Measurements from ENCODE around the gene C1GALT1C1. TPM values are rescaled to one million over a fixed set of nuclear protein-coding genes. Genes with fewer than 3 reads are reported as not detected.

Gene C1GALT1C1
- total RNA-seq, 5 donors from 2014 or later (not counting 1 experiment from before 2014, with no cell fraction given), result 6.6 to 18.5 (median 14.8) TPM

DNA sequence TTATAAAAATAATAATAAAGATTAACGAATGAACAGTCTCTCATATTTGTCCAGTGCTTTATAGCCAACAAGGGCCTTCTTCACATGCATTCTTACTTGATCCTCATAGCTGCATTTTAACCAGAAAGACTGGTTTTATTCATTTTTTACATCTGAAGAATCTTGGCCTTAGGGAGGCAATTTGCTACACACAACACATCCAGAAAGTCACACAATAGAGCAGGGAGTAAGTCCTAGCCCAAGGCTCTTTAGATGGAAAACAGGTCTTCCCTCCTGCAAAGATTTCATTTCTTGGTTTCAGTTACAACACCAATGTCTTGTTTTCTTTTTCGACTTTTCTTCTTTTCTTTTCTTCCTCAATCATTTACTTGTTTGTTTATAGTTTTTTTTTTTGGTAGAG is 13.0 kb upstream of the C1GALT1C1 start:
- Histone ChIP-seq H3K27me3 (replicated peaks in 1 of 2; ENCODE audit: control insufficient read depth in 2 of 2, extremely low read depth in 1 of 2, insufficient read depth in 2 of 2, low read length in 1 of 2) (no peaks in the 10 kb centered on the region), H3K9me3 (no peaks in the 10 kb centered on the region), H3K4me3 (ENCODE audit: control insufficient read depth in 1 of 2, extremely low read depth in 1 of 2, low read length in 1 of 2) (no peak overlapping the region), H3K36me3 (ENCODE audit: control insufficient read depth in 2 of 2, extremely low read depth in 1 of 2, insufficient read depth in 1 of 2, low read length in 1 of 2) (no peaks in the 10 kb centered on the region), H3K27ac (ENCODE audit: low read length) (no peak overlapping the region), H3K4me1 (ENCODE audit: control insufficient read depth in 1 of 2, extremely low read depth in 1 of 2, insufficient read depth in 2 of 2, low read length in 2 of 2) (no peaks in the 10 kb centered on the region)
- H3K4me1 Mint-ChIP-seq, result no peaks in the 10 kb centered on the region
- no CpG with 5 or more reads among the region's 2 CpGs for WGBS (ENCODE audit: insufficient coverage)
- H3K36me3 Mint-ChIP-seq, result no peaks in the 10 kb centered on the region
- ChIA-PET POLR2A (no interaction called here), CTCF (no interaction called here)
- ATAC-seq (replicated peaks in 1 of 4), result no peak
- no peak for DNase-seq
- no peak overlapping the region for H3K27ac Mint-ChIP-seq
- H3K4me3 Mint-ChIP-seq, result no peak overlapping the region
- H3K9me3 Mint-ChIP-seq, result no peaks in the 10 kb centered on the region
- peaks cover 0 to 12% of the 10 kb centered on the region in 2 donors for H3K27me3 Mint-ChIP-seq

DNA sequence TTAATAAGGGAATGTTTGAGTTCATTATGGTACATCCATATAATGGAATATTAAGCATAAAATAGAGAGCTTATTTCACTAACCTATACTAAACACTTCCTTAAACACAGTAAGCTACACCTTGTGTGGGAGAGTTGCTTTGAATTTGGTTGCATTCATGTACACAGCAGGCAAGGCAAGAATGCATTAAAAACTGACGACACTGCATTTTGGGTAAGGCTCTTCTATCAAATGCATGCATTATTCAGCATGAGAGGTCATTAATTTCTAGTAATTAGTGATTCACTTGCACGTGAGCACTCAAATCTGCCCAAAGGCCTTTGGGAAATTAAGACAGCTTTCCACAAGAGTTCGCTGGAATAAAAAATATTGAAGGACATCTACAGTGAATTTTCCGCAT is 8.8 kb upstream of the C1GALT1C1 start:
- H3K27me3 Mint-ChIP-seq, result peaks cover 0 to 6% of the 10 kb centered on the region in 2 donors
- DNase-seq, result no peak
- no peak overlapping the region for H3K4me3 Mint-ChIP-seq
- Histone ChIP-seq H3K4me3 (ENCODE audit: control insufficient read depth in 1 of 2, extremely low read depth in 1 of 2, low read length in 1 of 2) (no peak overlapping the region), H3K4me1 (ENCODE audit: control insufficient read depth in 1 of 2, extremely low read depth in 1 of 2, insufficient read depth in 2 of 2, low read length in 2 of 2) (no peaks in the 10 kb centered on the region), H3K36me3 (ENCODE audit: control insufficient read depth in 2 of 2, extremely low read depth in 1 of 2, insufficient read depth in 1 of 2, low read length in 1 of 2) (no peaks in the 10 kb centered on the region), H3K27ac (ENCODE audit: low read length) (no peak overlapping the region), H3K9me3 (no peaks in the 10 kb centered on the region), H3K27me3 (replicated peaks in 1 of 2; ENCODE audit: control insufficient read depth in 2 of 2, extremely low read depth in 1 of 2, insufficient read depth in 2 of 2, low read length in 1 of 2) (no peaks in the 10 kb centered on the region)
- H3K36me3 Mint-ChIP-seq, result no peaks in the 10 kb centered on the region
- H3K4me1 Mint-ChIP-seq, result no peaks in the 10 kb centered on the region
- CTCF ChIA-PET, result interaction anchor here in 1 of 2 donors (0.5 kb wide), 1 partner anchor 54 kb away, joined by 5 read pairs; no protein-coding TSS in a partner anchor
- H3K27ac Mint-ChIP-seq, result no peak overlapping the region
- ATAC-seq (replicated peaks in 1 of 4), result no peak
- POLR2A ChIA-PET, result no interaction called here
- no peaks in the 10 kb centered on the region for H3K9me3 Mint-ChIP-seq
- no CpG with 5 or more reads among the region's 4 CpGs for WGBS (ENCODE audit: insufficient coverage)

DNA sequence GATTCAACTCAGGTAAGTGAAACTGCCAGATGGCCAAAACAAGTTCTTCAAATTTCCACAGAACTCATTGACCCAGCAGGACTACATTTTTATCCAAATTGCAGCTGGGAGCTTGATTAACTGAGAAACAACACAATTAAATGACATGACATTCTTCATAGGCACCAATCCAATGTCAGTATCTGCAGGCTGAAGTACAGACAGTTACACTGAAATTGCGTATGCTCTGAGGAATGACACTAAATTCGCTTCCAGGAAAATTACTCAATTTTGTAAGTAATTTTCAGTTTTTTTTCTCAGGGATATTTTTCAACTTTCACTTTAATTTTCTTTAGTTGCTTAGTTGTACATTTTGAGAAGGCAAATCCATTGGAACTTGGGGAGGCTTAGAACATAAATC is 4.5 kb downstream of the C1GALT1C1 start:
- H3K9me3 ChIP-seq, result no peaks in the 10 kb centered on the region
- no peak for DNase-seq
- no peaks in the 10 kb centered on the region for H3K9me3 Mint-ChIP-seq
- peaks cover 21 to 30% (median 25%) of the 10 kb centered on the region in 3 donors for H3K4me1 Mint-ChIP-seq
- ATAC-seq (replicated peaks in 1 of 4), result no peak
- no CpG with 5 or more reads among the region's 2 CpGs for WGBS (ENCODE audit: insufficient coverage)
- no peak overlapping the region for H3K27ac Mint-ChIP-seq
- ChIA-PET POLR2A (no interaction called here), CTCF (no interaction called here)
- no peak overlapping the region for H3K4me3 Mint-ChIP-seq
- no peak overlapping the region for H3K27ac ChIP-seq (ENCODE audit: low read length)
- H3K27me3 Mint-ChIP-seq, result no peaks in the 10 kb centered on the region
- H3K36me3 Mint-ChIP-seq, result peaks cover 7% of the 10 kb centered on the region
- H3K36me3 ChIP-seq (ENCODE audit: control insufficient read depth in 2 of 2, extremely low read depth in 1 of 2, insufficient read depth in 1 of 2, low read length in 1 of 2), result peaks cover 0 to 7% of the 10 kb centered on the region in 2 donors
- H3K4me3 ChIP-seq (ENCODE audit: control insufficient read depth in 1 of 2, extremely low read depth in 1 of 2, low read length in 1 of 2), result no peak overlapping the region
- H3K27me3 ChIP-seq (replicated peaks in 1 of 2; ENCODE audit: control insufficient read depth in 2 of 2, extremely low read depth in 1 of 2, insufficient read depth in 2 of 2, low read length in 1 of 2), result no peaks in the 10 kb centered on the region
- peaks cover 4 to 11% of the 10 kb centered on the region in 2 experiments for H3K4me1 ChIP-seq (ENCODE audit: control insufficient read depth in 1 of 2, extremely low read depth in 1 of 2, insufficient read depth in 2 of 2, low read length in 2 of 2)

DNA sequence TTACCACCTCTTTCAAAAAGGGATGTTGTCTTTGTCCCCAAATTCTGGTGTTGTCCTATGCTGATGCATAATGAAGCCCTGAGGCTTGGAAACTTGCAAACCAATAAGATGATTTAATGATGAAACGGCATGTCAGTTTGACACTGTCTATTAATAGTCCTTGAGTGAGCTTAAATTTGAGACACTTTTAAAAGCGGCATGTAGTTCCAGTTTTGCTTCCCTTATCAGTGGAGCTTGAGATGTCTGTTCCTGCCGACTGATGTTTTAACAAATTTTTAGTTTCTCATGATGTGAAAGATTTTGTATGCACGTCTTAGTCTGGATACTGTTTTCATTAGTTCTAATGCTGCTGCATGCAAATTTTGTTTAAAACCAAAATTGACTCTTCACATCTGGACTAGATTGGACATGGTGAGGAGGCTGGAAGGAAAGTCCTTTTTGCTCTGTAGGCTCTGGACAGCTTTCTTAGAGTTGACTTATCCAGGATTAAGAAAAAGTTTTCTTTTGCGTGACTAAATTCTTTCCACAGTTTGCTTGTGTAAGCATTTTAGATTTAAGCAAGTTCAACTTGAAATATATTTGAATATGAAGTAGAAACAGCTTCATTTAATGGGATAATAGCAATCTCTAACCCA is 11.7 kb downstream of the C1GALT1C1 start:
- DNase-seq (no peak), ATAC-seq (replicated peaks in 1 of 4) (no peak)
- peaks cover 0 to 13% of the 10 kb centered on the region in 2 donors for H3K36me3 ChIP-seq (ENCODE audit: control insufficient read depth in 2 of 2, extremely low read depth in 1 of 2, insufficient read depth in 1 of 2, low read length in 1 of 2)
- no peaks in the 10 kb centered on the region for H3K4me1 ChIP-seq (ENCODE audit: control insufficient read depth in 1 of 2, extremely low read depth in 1 of 2, insufficient read depth in 2 of 2, low read length in 2 of 2)
- POLR2A ChIA-PET, result no interaction called here
- CTCF ChIA-PET, result no interaction called here
- no peaks in the 10 kb centered on the region for H3K27me3 ChIP-seq (replicated peaks in 1 of 2; ENCODE audit: control insufficient read depth in 2 of 2, extremely low read depth in 1 of 2, insufficient read depth in 2 of 2, low read length in 1 of 2)
- Mint-ChIP-seq H3K4me3 (no peak overlapping the region), H3K4me1 (peaks cover 0 to 1% (median under 1%) of the 10 kb centered on the region in 3 donors), H3K9me3 (no peaks in the 10 kb centered on the region), H3K27ac (no peak overlapping the region), H3K27me3 (no peaks in the 10 kb centered on the region), H3K36me3 (peaks cover 15% of the 10 kb centered on the region)
- WGBS (ENCODE audit: insufficient coverage), result 82% methylated on average over 2 of the region's 5 CpGs
- H3K9me3 ChIP-seq, result no peaks in the 10 kb centered on the region
- H3K27ac ChIP-seq (ENCODE audit: low read length), result no peak overlapping the region
- H3K4me3 ChIP-seq (ENCODE audit: control insufficient read depth in 1 of 2, extremely low read depth in 1 of 2, low read length in 1 of 2), result no peak overlapping the region

DNA sequence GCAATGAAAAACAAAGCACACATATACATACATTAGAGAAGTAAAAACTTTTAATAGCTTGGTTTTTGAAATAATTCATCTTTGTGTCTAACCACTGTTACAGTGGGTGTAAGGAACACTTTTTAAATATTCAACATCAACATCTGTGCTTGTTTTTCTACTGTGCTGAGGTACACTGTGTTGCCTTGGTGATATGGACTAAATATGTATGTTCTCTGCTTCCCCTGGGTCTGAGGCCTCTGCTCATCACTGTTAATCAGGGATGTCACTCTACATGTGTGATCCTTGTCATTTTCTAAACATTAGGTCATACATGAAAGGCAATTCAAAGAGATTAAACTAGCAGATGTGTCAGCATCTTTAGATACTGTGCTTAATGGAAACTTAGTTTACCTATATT is 15.0 kb downstream of the C1GALT1C1 start:
- peak overlapping the region in 1 of 2 donors; percentile 36 for H3K27ac Mint-ChIP-seq
- CTCF ChIA-PET, result no interaction called here
- POLR2A ChIA-PET, result no interaction called here

DNA sequence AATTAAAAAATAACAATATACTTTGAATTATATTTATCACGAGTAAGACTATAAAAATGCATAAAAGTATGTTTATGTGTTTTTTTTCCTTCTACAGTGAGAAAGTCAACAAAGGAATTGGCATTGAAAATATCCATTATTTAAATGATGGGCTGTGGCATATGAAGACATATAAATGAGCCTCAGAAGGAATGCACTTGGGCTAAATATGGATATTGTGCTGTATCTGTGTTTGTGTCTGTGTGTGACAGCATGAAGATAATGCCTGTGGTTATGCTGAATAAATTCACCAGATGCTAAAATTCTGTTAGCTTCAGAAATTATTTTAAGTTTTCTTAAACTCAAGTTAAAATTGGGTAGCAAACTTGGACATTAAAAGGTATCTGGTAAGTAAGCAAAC is 17.8 kb downstream of the C1GALT1C1 start:
- no peaks in the 10 kb centered on the region for H3K27me3 ChIP-seq (replicated peaks in 1 of 2; ENCODE audit: control insufficient read depth in 2 of 2, extremely low read depth in 1 of 2, insufficient read depth in 2 of 2, low read length in 1 of 2)
- peaks cover 18% of the 10 kb centered on the region for H3K36me3 Mint-ChIP-seq
- ATAC-seq (replicated peaks in 1 of 4) (no peak), DNase-seq (no peak)
- H3K27ac ChIP-seq (ENCODE audit: low read length), result no peak overlapping the region
- no peaks in the 10 kb centered on the region for H3K9me3 Mint-ChIP-seq
- CTCF ChIA-PET, result no interaction called here
- peaks cover 0 to 35% of the 10 kb centered on the region in 2 donors for H3K36me3 ChIP-seq (ENCODE audit: control insufficient read depth in 2 of 2, extremely low read depth in 1 of 2, insufficient read depth in 1 of 2, low read length in 1 of 2)
- no peaks in the 10 kb centered on the region for H3K9me3 ChIP-seq
- H3K4me3 ChIP-seq (ENCODE audit: control insufficient read depth in 1 of 2, extremely low read depth in 1 of 2, low read length in 1 of 2), result no peak overlapping the region
- no peak overlapping the region for H3K4me3 Mint-ChIP-seq
- H3K27ac Mint-ChIP-seq, result no peak overlapping the region
- no peaks in the 10 kb centered on the region for H3K4me1 ChIP-seq (ENCODE audit: control insufficient read depth in 1 of 2, extremely low read depth in 1 of 2, insufficient read depth in 2 of 2, low read length in 2 of 2)
- H3K27me3 Mint-ChIP-seq, result peaks cover 0 to 3% of the 10 kb centered on the region in 2 donors
- peaks cover 0 to 2% (median 0%) of the 10 kb centered on the region in 3 donors for H3K4me1 Mint-ChIP-seq
- WGBS (ENCODE audit: insufficient coverage), result no CpG with 5 or more reads among the region's 1 CpG
- POLR2A ChIA-PET, result interaction anchor here in 1 of 2 donors (0.5 kb wide), 1 partner anchor 97 kb away, joined by 3 read pairs; no protein-coding TSS in a partner anchor

More for the DNA sequence above, 15.0 kb downstream of the C1GALT1C1 start:
- H3K4me3 Mint-ChIP-seq, result no peak overlapping the region
- ATAC-seq (replicated peaks in 1 of 4), result no peak
- H3K9me3 Mint-ChIP-seq, result no peaks in the 10 kb centered on the region
- H3K4me1 Mint-ChIP-seq, result peaks cover 0 to 1% (median 0%) of the 10 kb centered on the region in 3 donors
- no peaks in the 10 kb centered on the region for H3K4me1 ChIP-seq (ENCODE audit: control insufficient read depth in 1 of 2, extremely low read depth in 1 of 2, insufficient read depth in 2 of 2, low read length in 2 of 2)
- peaks cover 0 to 28% of the 10 kb centered on the region in 2 donors for H3K36me3 ChIP-seq (ENCODE audit: control insufficient read depth in 2 of 2, extremely low read depth in 1 of 2, insufficient read depth in 1 of 2, low read length in 1 of 2)
- no peaks in the 10 kb centered on the region for H3K27me3 ChIP-seq (replicated peaks in 1 of 2; ENCODE audit: control insufficient read depth in 2 of 2, extremely low read depth in 1 of 2, insufficient read depth in 2 of 2, low read length in 1 of 2)
- no peak overlapping the region for H3K27ac ChIP-seq (ENCODE audit: low read length)
- H3K4me3 ChIP-seq (ENCODE audit: control insufficient read depth in 1 of 2, extremely low read depth in 1 of 2, low read length in 1 of 2), result no peak overlapping the region
- peaks cover 0 to 3% of the 10 kb centered on the region in 2 donors for H3K27me3 Mint-ChIP-seq
- H3K36me3 Mint-ChIP-seq, result peaks cover 18% of the 10 kb centered on the region
- no peak for DNase-seq
- no peaks in the 10 kb centered on the region for H3K9me3 ChIP-seq

Data from T-cell (primary cell).